IMR-90 (cell line): Measurements from ENCODE around the gene RIT1.

ENCODE experiments used
- CHD1 ChIP-seq: IDR thresholded peaks from 2 replicates; pipeline ENCODE4 v1.6.1; 2012; ENCODE audit warnings: low read depth, low read length, improper control_type of control experiment
- CTCF ChIP-seq: conservative IDR thresholded peaks from 2 replicates; pipeline ENCODE4 v1.5.1; 2012; ENCODE audit warnings: mild to moderate bottlenecking, low read depth, low read length, improper control_type of control experiment
- MAFK ChIP-seq: IDR thresholded peaks from 2 replicates; pipeline ENCODE4 v1.6.1; 2012; ENCODE audit warnings: low read depth, low read length, improper control_type of control experiment
- MXI1 ChIP-seq: IDR thresholded peaks from 2 replicates; pipeline ENCODE4 v1.6.1; 2012; ENCODE audit warnings: low read depth, mild to moderate bottlenecking, low read length, moderate library complexity, borderline replicate concordance
- POLR2A ChIP-seq: IDR thresholded peaks from 2 replicates; pipeline ENCODE4 v1.6.1; 2012; ENCODE audit warnings: mild to moderate bottlenecking, low read depth, low read length
- SMC3 ChIP-seq: fragments of 150-350 bp; IDR thresholded peaks from 2 replicates; pipeline ENCODE4 v1.6.1; 2016; ENCODE audit warnings: low read depth, mild to moderate bottlenecking, antibody characterized with exemption, low read length, moderate library complexity
- USF2 ChIP-seq: fragments of 150-350 bp; IDR thresholded peaks from 2 replicates; pipeline ENCODE4 v1.6.1; 2017; ENCODE audit warnings: mild to moderate bottlenecking, antibody characterized with exemption, low read length, low read depth

- TF ChIP-seq POLR2A (no peak), USF2 (no peak), CTCF (no peak), CHD1 (no peak), MAFK (no peak), SMC3 (no peak), MXI1 (no peak)
These were observed 28.4 kb downstream of the RIT1 start for GRCh38 chr1:155882766-155883165.
